HG02852 (cell line): ENCODE data around the gene PROX1.
A peak's percentile ranks its signal among the peaks of the same experiment; 100 is the strongest.

Source experiments
- ATAC-seq: cut with Tn5 transposase; IDR thresholded peaks from one replicate; pipeline ENCODE4 v1.9.1; 2021; ENCODE audit warnings: mild to moderate bottlenecking, moderate library complexity; ENCODE audit not compliant: unreplicated experiment

The PROX1 gene

GRCh38 chr1:213979751-213980586 is 7.8 kb upstream of the PROX1 start:
- ATAC-seq = no peak

DNA sequence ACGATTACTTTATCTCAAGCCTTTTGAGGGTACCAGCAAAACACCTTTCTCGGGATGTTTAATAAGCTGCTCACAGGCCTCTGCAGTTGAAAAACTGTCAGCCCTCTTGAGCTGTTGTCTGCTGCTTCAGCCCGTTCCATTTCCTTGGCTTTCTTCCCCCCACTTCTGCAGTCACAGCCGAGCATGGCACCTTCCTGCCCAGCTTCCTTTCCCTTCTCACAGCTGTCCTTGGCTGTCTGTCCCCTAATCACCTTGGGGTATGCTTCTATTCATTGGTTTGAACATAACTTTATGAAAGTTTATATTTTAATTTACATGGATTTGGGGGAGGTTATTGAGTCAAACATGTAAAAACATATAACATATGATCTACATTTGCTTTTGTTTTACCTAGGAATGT is 6.9 kb upstream of the PROX1 start:
- ATAC-seq = no peak

DNA sequence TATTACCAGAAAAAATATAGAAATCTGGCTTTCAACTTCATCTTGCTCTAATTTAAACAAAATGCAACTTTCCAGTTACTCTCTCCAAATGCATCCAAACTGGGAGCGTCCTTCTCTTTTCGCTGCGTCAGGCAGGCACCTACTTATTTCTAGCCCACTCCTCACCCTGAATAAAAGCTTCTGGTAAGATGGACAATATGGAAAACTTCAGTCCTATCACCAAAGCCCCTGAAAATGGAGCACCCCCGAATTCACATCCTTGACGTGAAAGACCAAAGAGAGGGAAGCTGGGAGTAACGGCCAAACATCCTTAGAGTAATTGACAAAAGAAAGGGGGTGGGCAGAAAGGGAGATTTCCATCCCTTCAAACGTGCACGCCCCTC is 5.5 kb upstream of the PROX1 start:
- ATAC-seq = no peak

DNA sequence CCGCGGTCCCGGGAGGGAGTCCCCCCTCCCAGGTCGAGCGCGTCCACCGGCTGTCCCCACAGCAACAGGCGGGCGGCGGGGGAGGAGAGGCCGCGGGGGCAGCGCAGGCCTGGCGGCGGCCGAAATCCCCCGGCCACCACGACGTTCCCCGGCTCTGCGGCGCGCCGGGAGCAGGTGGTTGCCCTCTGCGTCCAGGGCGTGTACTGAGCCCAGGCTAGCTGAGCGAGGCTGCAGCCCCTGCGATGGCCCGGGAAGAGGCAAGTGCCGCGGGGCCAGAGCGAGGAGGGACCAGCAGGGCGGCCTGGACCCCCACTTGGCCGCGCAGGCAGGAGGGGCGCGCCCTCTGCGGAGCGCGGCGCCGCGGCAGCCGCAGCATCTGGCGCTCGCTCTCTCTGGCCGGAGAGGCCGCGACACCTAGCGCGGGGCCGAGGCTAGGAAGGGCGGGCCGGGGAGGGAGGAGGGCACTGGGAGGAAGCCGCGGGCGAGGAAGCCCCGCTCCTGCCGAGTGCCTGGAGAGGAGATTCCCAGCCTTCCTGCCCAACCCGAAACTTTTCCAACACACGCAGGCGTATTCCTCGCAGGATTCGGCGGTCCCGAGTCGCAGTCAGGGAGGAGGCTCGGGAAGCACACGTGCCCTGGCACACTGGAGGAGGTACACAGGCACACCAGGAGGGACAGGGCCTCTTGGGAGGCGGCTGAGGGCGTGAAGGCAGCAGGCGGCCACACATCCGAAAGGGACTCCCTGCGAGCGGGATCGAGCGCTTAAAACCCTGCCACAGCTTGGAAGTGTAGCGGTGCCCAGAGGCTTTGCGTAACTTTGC is 4.9 kb upstream of the PROX1 start:
- no peak for ATAC-seq

DNA sequence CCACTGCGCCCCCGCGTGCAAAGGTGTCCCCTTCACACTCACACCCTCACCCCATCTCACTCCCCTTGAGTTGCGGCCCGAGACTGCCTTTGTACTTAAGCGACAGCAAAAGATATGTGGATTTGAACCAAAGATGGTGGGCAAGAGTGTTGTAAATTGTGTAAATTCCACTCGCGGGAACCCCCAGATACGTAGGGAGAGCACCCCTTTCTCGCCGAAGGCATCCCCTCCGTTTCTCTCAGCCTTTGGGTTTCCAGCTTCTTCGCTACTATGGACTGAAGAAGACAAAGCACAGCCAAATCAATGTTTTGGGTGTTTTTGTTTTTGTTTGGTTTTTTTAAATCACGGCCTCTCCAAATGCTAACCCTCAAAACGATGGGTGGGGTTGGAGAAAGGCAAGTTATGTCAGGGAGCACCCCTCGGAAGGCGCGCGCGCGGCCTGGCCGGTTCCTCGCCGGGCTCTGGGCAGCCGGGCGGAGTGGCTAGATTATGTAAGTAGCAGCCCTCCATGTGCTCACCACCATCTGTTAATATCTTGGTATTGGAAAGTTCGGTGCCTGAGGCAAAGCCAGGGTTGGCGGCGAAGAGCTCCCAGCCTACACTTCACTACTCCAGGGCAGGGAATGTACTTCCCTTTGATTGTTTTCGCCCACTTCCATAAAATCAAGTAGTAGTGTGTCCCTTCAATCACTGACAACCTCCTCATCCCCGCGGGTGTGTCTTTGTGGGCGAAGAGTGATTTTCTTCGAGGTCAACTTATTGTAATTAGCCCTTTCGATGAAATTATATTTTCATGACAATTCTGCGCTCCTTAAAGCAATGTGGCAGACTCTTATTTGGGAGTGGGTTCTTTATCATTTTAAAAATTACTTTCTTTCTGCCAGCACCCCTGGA is 4.0 kb upstream of the PROX1 start:
- ATAC-seq = no peak

GRCh38 chr1:213984387-213985208 is 3.2 kb upstream of the PROX1 start:
- ATAC-seq = no peak

- ATAC-seq = no peak
Measured at GRCh38 chr1:213985209-213986019, 2.4 kb upstream of the PROX1 start.

- no peak for ATAC-seq
Measured at GRCh38 chr1:213986020-213986924, 1.5 kb upstream of the PROX1 start.

DNA sequence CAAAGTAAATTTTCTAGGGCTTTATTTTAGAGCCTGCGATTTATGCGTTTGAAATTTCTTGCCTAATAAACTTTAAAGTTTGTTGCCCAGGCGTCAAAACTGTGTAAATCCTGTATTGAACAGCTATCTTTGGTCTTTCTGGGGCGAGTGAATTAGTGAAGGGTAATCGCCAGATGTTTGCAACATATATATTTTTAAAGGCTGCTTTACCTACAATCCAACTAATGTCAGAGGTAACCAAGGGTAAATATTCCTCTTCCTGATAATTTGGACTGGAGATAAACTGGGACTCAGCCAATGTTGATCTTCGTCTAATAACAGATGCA is 885 bp upstream of the PROX1 start:
- ATAC-seq = no peak

DNA sequence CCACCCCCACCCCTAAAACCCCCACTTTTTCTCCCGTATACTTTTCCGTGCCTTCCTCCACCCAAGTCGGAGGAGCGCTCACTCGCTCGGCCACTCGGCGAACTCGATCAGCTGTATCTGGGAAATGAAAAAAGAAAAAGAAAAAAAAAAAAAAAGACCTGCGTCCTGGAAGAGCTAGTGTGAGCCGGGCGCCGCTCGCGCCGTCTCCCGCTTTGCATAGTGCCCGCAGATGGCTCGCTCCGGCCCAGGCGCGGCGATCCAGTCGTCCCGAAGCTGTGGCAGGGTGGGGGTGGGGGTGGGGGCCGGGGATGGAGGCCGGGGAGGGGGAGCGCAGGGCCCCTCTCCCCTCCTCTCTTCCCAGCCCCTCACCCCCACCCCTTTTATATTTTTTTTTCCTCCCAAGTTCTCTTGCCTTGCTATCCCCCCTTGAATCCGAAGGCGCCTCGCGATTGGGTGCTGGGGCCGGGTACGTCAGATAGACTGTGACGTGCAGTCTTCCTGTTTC is 299 bp upstream of the PROX1 start:
- ATAC-seq = peak; percentile 81

GRCh38 chr1:213988507-213989001 is 781 bp downstream of the PROX1 start:
- ATAC-seq = no peak

DNA sequence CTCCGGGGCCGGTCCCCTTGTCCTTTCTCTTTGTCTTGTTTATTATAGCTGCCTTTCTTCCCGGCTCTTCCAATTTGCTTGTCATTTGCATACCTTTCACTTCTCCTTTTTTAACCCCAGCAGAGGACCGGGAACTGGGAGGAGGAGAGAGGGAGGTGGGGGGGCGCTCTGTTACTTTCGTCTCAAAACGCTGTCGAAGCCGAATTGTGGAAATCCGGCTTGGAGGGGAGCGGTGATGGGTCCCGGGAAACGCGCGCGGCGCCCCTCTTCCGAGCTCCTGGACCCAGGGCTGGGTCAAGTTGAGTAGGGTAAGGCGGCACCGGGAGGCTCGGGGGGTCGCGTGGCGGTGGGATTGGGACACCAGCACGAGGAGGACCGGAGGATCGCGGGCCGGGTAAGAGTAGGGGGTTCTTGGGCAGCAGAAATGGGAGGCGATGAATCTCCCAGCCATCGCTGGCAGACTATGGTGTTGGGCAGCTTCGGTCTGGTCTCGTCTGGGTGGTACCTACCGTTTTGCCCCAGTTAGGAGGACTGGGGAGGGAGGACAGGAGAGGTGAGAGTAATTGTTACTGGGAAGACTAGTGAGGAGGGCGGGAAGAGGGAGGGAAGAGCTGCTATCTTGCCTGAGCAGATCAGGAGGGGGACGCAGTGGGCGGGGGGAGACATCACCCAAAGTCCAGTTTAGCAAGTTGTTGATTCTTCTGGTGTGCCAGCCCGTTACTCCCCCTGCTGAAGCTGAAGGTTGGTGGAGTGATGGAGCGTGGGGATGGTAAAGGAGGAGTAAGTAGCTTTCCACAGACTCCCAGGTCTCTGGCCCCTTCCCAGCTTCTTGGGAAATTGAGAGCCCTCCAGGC is 1.5 kb downstream of the PROX1 start:
- ATAC-seq = no peak

GRCh38 chr1:213993929-213994328 is 6.2 kb downstream of the PROX1 start:
- ATAC-seq = no peak

GRCh38 chr1:213994888-213995287 is 7.1 kb downstream of the PROX1 start:
- ATAC-seq = no peak

GRCh38 chr1:213995603-213996002 is 7.8 kb downstream of the PROX1 start:
- ATAC-seq = no peak

GRCh38 chr1:213996320-213997037 is 8.7 kb downstream of the PROX1 start:
- ATAC-seq = no peak
